GM21367 (cell line): Measurements from ENCODE around the gene NUDT6.

Source experiments
- ATAC-seq: cut with Tn5 transposase; IDR thresholded peaks from one replicate; pipeline ENCODE4 v1.9.1; 2021; ENCODE audit not compliant: unreplicated experiment

NUDT6 gene

DNA sequence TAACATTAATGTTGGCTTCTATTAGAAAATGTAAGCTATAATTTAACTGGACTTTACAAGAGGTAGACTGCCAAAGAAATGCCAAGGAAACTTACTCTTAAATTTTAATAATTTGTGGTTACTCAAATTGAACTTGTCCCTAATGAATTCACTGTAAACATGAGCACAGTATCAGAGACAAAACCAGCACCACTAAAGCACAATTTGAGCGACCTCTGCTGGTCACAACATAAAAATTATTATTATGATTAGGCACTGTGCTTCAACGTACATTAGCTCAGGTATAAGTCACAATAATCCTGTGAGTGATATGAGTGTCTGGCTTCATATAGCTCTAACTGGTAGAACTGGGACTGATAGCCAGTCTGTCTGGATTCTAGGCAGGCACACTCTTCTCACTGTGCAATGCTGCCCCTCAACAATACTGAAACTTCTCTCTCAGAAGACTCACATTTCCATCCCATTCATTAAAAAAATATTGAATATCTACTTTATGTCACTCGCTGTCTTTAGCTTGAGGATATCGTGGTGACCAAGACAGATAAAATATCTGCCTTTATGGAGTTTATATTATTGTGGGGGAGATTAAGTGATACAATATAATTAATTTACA, 8.0 kb downstream of the NUDT6 start:
- ATAC-seq: peak; percentile 95

DNA sequence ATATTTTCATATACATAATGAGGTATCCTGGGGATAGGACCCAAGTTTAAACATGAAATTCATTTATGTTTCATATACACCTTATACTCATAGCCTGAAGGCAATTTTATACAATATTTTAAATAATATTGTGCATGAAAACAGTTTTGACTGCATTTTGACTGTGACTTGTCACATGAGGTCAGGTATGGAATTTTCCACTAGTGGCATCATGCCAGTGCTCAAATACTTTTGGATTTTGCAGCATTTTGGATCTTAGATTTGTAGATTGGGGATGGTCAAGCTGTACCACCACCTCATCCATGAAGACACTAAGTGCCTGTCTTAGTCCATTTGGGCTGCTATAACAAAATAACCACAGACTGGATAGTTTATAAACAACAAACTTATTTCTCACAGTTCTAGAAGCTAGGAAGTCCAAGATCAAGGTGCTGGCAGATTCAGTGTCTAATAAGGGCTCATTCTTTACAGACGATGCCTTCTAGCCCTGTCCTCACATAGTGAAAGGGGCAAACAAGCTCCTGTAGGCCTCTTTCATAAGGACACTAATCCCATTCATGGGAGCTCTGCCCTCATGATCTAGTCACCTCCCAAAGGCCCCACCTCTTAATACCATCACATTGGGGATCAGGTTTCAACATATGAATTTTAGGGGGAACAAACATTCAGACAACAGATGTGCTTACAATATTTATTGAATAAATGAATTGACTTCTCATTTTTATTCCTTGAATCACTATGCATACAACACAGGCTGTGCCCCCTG, 9.4 kb downstream of the NUDT6 start:
- no peak for ATAC-seq

DNA sequence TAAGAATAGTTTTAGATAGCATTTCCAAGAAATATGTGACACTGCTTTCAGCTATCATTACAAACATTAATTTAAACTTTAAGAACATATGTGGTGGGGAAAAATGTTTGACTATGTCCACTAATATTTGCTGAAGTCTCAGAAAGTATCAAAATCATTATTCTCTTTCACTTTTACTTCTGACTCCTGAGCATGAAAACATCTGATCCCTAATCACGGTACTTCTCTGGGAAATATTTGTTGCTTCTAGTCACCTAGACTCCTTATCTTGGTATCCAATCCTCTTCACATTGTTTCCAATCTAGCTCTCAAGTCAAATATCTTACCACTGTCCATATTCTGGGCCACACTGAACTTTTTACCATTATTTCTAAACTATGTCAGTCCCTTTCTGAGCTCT, 10.8 kb downstream of the NUDT6 start:
- ATAC-seq: no peak

DNA sequence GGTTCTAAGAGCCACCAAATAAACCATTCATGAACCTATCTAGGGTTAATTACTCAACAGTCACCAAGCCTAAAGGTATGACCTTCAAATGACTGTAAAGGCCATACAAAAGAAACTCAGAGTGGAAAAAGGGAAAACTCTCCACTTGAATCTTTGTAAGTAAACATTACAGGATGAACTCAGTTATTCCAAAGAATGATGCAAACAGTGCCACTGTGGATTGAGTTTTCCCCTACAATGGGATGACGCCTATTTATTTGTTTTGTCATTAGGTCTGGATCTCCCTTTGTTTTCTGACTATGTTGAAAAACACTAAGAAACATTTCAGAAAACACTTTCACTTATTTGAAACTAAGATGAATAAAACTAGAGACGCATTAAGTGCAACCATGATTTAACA, 12.7 kb downstream of the NUDT6 start:
- ATAC-seq: no peak

DNA sequence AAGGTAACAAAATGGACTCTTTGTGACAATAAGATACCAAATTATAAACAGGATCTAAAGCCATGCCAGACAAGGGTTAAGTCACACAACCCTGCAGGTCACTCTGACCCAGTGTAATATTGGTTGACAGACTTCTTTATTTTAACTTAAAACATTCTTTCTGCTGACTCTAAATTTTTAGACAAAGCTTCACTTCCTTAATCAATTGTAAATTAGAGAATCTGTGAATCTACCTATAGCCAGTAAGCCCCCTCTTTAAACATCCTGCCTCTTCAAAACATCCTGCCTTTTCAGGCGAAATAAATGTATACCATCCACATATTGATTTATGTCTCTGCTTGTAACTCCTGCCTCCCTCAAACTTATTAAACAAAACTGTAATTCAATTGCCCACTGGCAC, 14.2 kb downstream of the NUDT6 start:
- no peak for ATAC-seq

DNA sequence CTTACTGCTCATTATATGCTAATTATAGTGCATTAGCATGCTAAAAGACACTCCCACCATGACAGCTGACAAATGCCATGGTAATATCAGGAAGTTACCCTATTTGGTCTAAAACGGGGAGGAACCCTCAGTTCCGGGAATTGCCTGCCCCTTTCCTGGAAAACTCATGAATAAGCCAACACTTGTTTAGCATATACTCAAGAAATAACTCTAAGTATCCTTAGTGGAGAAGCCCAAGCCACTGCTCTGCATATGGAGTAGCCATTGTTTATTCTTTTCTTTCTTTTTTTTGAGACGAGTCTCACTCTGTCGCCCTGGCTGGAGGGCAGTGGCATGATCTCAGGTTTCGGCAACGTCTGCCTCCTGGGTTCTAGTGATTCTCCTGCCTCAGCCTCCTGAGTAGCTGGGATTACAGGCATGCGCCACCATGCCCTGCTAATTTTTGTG, 15.5 kb downstream of the NUDT6 start:
- no peak for ATAC-seq

DNA sequence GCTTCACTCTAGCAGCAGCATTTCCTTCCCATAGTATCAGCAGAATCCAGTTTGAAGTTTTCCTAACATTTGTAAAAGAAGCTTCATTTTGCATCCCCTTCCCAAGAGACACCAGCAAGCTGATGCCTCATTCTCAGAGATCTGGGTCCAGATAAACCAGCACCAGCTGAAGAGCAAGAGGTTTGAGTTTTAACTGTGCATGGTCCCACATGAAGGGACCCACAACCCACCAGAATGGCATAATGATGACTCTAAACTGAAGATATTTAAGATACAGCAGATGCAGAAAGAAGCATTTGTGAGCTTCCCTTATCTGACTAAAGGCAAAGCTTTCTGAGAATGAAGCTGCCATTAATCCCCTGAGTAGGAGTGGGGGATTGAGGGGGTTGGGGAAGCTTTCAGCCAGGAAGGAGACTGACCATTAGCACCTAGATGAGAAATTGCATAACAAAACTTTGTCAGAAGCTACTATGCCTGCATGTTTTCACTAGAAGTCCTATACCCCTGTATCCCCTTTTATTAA, 18.6 kb downstream of the NUDT6 start:
- no peak for ATAC-seq

DNA sequence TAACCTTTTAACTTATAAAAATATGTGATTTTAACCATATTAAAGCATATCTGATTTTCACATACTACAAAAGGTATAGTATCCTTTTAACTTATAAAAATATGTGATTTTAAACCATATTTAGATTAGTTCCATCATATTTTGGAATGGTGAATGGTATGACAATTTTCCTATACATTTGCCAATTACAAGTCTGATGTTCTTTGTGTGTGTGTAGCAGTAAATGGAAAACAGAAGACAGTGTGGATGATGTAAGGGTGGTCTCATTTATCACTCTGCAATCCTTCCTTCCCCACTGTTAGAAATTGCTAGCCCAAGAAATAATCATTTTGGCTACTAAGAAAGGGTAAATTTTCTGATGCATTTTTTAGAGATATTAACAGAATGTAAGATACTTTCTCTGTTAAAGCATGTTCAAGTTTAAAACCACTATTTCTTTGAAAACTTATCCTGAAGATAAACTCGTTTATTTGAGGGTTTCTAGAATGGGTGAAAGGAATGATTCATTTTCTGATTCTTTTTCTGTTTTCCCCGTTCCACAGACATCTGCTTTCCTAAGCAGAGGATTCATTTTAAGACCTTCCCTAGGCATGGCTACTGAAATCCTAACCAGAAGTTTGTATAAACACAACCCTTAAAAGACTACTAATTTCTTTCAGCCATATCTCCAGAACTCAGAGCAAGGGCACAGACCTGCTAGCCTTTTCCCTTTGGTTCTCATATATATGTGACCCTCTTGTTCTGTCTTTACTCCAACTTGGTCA, 21.0 kb downstream of the NUDT6 start:
- no peak for ATAC-seq

DNA sequence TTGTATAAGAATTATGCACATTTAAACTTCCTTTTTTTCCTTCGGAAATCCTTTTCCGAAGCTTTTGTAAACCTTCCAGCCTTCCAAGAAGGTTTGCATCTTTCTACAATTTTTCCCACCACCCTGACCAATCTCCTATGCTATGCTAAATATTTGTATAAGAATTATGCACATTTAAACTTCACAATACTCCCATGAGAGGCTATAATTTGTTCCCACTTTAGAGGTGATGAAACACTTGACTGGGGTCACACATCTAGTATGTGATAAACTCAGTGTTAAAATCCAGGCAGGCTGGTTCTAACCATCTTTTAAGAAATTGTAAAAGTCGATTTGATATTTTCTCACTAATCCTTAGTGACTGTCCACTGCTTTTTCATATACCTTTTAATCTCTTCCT, 22.1 kb downstream of the NUDT6 start:
- no peak for ATAC-seq

DNA sequence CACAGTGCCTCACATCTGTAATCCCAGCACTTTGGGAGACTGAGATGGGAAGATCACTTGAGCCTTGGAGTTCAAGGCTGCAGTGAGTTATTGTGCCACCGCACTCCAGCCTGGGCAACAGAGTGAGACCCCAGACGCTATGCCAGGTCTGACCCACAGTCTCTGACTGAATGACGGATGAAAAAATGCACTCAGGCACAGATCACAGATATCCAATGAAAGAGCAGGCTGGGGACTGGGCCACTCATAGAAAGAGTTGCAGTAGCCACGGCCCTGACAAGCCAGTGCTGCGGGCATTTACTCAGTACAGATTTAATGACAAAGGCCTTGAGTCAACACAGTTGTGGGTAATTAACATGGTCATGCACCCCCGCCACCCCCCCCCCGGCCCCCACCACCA, 22.7 kb downstream of the NUDT6 start:
- no peak for ATAC-seq

DNA sequence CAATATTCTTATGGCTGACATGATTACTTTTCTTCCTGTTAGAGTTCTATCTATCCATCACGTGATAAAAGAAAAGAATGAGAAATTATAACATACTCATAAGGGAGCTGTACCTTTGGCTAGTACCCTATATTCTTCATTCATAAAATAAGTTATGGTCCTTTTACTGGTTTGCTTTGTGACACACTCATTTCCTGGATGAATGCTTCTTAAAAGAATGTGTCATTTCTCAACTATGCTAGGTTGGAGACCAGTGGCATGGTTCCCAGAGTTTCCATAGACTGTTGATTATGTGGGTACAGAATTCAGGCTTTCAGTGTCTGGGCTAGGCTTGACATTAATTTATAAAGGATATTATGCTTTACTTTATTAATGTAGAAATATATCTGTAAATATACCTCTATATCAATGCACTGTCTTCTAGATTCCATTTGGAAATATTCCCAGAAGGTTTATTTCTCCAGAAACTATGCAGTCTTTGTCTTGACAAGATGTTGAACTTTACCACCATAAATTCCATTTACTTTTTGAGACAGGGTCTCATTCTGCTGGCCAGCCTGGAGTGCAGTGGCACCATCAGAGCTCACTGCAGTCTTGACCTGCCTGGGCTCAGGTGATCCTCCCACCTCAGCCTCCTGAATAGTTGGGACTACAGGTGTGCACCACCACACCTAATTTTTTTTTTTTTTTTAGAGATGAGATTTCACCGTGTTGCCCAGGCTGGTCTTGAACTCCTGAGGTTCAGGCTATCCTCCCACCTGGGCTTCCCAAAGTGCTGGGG, 23.8 kb downstream of the NUDT6 start:
- no peak for ATAC-seq

DNA sequence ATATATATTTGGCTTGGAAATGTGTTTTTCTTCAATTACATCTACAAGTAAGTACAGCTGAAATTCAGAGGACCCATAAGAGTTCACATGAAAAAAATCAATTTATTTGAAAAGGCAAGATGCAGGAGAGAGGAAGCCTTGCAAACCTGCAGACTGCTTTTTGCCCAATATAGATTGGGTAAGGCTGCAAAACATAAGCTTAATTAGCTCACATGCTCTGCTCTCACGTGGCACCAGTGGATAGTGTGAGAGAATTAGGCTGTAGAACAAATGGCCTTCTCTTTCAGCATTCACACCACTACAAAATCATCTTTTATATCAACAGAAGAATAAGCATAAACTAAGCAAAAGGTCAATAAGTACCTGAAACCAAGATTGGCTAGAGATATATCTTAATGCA, 26.1 kb downstream of the NUDT6 start:
- no peak for ATAC-seq

DNA sequence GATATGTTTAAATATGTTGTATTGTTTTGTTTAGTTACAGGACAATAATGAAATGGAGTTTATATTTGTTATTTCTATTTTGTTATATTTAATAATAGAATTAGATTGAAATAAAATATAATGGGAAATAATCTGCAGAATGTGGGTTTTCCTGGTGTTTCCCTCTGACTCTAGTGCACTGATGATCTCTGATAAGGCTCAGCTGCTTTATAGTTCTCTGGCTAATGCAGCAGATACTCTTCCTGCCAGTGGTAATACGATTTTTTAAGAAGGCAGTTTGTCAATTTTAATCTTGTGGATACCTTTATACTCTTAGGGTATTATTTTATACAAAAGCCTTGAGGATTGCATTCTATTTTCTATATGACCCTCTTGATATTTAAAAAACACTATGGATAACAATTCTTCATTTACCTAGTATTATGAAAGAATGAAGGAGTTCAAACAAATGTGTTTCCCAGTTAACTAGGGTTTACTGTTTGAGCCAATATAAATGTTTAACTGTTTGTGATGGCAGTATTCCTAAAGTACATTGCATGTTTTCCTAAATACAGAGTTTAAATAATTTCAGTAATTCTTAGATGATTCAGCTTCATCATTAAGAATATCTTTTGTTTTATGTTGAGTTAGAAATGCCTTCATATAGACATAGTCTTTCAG, 26.9 kb downstream of the NUDT6 start:
- no peak for ATAC-seq

DNA sequence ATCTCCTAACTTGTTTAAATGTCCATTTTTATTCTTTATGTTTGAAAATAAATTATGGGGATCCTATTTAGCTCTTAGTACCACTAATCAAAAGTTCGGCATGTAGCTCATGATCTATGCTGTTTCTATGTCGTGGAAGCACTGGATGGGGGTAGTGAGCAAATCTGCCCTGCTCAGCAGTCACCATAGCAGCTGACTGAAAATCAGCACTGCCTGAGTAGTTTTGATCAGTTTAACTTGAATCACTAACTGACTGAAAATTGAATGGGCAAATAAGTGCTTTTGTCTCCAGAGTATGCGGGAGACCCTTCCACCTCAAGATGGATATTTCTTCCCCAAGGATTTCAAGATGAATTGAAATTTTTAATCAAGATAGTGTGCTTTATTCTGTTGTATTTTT, 27.6 kb downstream of the NUDT6 start:
- no peak for ATAC-seq

DNA sequence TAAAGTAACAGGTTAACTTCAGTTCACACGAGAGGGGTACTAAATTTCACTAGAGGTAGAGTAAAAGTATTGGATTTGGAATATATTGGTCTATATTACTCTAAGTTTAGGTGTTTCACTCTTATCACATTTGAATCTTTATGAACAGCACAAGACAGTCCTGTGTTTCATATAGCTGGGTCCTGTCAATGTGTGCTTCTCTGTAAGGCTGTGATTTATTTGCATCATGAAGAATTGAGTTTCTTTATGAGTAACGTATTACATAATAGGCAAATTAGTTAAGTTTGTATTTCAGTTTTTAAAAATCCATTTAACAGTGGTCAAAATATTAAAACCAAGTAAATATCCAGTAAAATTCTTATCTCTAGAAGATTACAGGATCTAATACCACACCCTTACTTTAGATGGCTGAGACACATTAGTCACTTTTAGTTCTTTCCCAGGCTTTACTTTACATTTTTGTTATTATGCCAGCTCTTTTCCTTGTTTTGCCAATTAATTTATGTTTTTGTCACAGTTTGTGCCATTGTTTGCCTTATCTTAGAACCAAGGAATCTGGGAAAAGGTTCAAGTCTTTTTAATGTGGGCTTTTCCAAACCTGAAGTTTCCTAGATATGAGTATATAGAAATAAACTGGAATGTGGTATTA, 32.1 kb downstream of the NUDT6 start:
- ATAC-seq: no peak

DNA sequence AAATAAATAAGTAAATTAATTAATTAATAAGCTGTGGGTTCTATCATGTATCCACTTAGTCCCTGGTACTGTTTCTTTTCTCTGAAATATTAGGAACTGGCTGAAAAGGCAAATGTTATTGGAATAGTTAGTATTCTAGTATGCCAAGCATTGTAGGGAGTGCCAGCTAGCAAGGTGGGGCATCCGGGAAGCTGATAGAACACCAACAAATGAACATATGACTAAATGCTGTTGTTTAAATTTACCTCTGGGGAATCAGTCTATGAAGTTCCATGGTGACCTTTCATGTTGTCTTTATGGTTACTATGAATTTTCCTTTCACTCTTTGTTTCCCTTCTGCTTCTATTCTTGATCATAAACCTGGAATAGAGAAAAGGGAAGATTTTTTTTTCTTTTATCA, 32.7 kb downstream of the NUDT6 start:
- no peak for ATAC-seq

DNA sequence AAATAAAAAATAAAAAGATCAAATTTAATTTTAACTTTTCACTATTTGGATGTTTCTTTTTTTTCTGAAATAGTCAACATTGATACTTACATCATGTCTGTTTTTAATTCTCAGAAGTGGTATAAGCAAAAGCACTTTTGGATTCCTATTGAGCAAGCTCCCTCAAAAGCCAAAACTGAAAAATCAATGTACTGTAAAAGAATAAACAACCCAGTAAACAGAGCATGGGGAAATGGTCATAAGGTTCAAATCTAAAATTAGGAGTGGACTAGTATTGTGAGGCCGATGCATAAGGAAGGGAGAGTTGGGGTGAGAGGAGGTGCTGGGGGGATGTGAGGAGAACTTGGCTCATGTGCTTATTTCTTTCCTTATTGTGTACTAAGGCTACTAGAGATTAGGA, 37.9 kb downstream of the NUDT6 start:
- ATAC-seq: no peak

DNA sequence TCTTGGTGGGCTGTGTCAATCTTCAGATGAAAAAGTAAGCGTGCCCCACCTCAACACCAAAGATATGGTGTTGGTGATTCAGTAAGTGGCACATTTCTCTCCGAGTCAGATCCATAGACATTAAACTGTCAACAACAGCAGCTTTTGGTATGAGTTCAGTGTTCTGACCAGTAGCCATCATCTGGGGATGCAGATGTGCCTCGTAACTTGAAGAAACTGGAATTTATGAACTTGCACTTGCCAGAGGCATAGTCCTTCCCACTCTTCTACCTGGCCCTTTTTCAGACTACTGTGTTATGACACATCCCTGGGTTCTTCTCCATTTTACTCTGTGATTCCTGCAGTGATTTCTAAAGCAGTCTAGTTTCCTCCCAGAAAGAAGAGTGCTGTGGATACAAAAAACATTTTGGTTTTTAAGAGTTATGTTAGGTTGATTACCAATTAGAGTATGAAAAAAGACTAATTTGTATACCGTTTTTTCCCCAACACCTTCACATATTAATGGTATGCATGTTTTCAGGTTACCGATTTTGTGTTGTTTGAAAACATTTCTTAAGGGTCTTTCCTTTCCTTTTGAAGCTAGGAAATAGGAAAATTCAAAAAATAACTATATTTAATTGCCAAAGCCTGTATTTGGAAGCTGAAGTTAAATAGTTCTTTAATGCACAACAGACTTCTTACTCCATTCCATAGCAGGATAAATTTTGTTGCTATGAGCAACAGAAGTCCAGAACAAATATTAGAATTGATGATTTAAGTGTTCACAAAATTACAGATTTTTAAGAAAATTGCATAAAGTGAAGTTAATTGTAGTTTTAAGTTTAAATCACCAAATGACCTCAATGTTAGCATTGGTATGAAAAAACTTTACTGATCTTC, 39.3 kb downstream of the NUDT6 start:
- no peak for ATAC-seq

DNA sequence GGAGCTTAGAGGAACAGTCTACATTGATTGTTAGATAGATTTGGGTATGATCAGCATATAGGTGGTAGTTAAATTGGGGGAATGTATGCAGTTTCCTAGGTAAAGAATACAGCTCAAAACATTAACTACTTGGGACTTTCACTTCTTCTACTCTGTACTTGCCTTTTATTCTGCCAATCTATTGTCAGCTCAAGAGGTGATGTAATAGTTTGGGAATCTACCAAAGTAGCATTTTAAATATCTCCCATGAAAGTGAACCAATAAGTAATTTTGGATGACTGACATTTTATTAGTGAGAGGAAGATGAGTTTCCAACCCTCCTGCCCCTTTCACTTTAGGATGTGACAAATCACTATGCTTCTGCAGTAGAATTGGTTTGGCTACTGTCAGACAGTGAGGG, 43.4 kb downstream of the NUDT6 start:
- ATAC-seq: no peak
